Measurements from ENCODE around the gene TCF7L2.

TCF7L2 gene

GRCh38 chr10:113007821-113008220 is 57.8 kb downstream of the TCF7L2 start:
- H3K9ac ChIP-seq (ENCODE audit: low read length), result no peak overlapping the region
- H3K4me3 ChIP-seq (ENCODE audit: low read depth, low read length), result no peak overlapping the region
- H3K27ac ChIP-seq (ENCODE audit: low read depth, low read length), result no peak overlapping the region
- H3K4me1 ChIP-seq (ENCODE audit: control insufficient read depth, insufficient read depth, low read length), result peaks cover 56% of the 10 kb centered on the region
- H3K36me3 ChIP-seq (ENCODE audit: control insufficient read depth, insufficient read depth, low read length), result peaks cover 16% of the 10 kb centered on the region; the same call in 1 of the 2 replicates
- no peaks in the 10 kb centered on the region for H3K27me3 ChIP-seq (ENCODE audit: control insufficient read depth, insufficient read depth, low read length)
- no peaks in the 10 kb centered on the region for H3K9me3 ChIP-seq (ENCODE audit: control insufficient read depth, insufficient read depth, low read depth, low read length)

DNA sequence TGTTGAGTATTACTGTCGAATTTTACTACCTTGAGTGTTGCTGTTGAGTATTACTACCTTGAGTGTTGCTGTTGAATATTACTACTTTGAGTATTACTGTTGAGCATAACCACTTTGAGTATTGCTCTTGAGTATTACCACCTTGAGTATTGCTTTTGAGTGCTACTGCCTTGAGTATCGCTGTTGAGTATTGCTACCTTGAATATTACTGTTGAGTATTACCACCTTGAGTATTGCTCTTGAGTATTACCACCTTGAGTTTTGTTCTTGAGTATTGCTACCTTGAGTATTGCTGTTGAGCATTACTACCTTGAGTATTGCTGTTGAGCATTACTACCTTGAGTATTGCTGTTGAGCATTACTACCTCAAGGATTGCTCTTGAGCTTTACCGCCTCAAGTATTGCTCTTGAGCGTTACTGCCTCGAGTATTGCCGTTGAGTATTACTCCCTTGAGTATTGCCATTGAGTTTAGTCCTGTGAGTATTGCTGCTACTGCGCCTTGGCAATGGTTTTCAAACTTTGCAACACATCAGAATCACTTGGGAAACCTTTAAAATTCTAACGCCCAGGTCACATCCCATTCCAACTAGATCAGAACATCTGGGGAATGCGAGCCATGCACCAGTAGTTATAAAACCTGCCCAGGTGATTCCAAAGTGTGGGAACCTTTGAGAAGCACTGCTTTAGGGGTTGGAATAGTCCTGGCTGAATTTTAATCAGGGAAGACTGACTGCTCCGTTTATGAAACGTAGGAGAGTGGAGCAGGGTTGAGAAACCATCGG is 61.7 kb downstream of the TCF7L2 start:
- Histone ChIP-seq H3K4me1 (ENCODE audit: control insufficient read depth, insufficient read depth, low read length) (peaks cover 35% of the 10 kb centered on the region), H3K27ac (ENCODE audit: low read depth, low read length) (no peak overlapping the region; the same call in 1 of the 2 replicates), H3K9ac (ENCODE audit: low read length) (no peak overlapping the region), H3K27me3 (ENCODE audit: control insufficient read depth, insufficient read depth, low read length) (no peaks in the 10 kb centered on the region), H3K9me3 (ENCODE audit: control insufficient read depth, insufficient read depth, low read depth, low read length) (no peaks in the 10 kb centered on the region), H3K36me3 (ENCODE audit: control insufficient read depth, insufficient read depth, low read length) (peaks cover 8% of the 10 kb centered on the region; the same call in 1 of the 2 replicates), H3K4me3 (ENCODE audit: low read depth, low read length) (no peak overlapping the region)

DNA sequence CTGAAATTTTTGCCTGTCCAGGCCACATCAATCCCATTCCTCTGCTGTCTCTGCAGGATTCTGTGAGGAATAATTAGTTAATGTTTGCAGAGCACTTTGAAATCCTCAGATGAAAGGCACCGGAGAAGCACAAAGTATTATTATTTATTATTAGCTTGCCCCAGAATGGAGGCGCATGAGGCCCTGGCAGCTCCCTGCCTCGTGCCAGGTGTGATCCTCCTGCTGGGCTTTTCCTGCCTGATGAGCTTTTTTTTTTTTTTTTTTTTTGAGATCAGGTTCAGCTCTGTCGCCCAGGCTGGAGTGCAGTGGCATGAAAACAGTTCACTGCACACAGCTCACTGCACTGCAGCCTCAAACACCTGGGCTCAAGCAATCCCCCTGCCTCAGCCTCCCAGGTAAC is 65.2 kb downstream of the TCF7L2 start:
- Histone ChIP-seq H3K9me3 (ENCODE audit: control insufficient read depth, insufficient read depth, low read depth, low read length) (no peaks in the 10 kb centered on the region), H3K4me3 (ENCODE audit: low read depth, low read length) (no peak overlapping the region), H3K27ac (ENCODE audit: low read depth, low read length) (no peak overlapping the region), H3K27me3 (ENCODE audit: control insufficient read depth, insufficient read depth, low read length) (no peaks in the 10 kb centered on the region), H3K36me3 (ENCODE audit: control insufficient read depth, insufficient read depth, low read length) (no peaks in the 10 kb centered on the region), H3K4me1 (ENCODE audit: control insufficient read depth, insufficient read depth, low read length) (peaks cover 54% of the 10 kb centered on the region), H3K9ac (ENCODE audit: low read length) (no peak overlapping the region)

DNA sequence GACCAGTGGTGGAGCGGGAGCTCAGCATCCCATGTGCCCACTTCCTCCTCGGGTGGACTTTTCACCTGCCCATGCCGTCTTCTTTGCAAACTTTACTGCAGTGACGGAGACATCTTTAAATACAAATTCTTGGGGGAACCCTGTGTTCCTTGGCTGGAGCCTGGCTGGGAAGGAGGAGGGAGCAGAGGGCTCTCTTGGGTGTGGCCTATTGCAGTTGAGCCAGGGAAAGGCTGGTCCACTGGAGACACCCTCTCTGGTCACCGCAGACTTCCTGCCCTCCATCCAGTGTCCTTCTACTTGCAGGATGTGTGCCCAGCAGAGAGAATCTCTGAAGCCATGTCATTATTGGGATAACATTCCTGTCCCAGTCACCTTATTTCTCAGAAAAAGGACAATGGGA is 67.3 kb downstream of the TCF7L2 start:
- Histone ChIP-seq H3K27me3 (ENCODE audit: control insufficient read depth, insufficient read depth, low read length) (no peaks in the 10 kb centered on the region), H3K36me3 (ENCODE audit: control insufficient read depth, insufficient read depth, low read length) (0 out of 2 replicates have a peak, but pooled peaks cover 8% of the 10 kb centered on the region), H3K9me3 (ENCODE audit: control insufficient read depth, insufficient read depth, low read depth, low read length) (no peaks in the 10 kb centered on the region), H3K9ac (ENCODE audit: low read length) (no peak overlapping the region), H3K4me3 (ENCODE audit: low read depth, low read length) (no peak overlapping the region), H3K27ac (ENCODE audit: low read depth, low read length) (no peak overlapping the region), H3K4me1 (ENCODE audit: control insufficient read depth, insufficient read depth, low read length) (peaks cover 56% of the 10 kb centered on the region)

DNA sequence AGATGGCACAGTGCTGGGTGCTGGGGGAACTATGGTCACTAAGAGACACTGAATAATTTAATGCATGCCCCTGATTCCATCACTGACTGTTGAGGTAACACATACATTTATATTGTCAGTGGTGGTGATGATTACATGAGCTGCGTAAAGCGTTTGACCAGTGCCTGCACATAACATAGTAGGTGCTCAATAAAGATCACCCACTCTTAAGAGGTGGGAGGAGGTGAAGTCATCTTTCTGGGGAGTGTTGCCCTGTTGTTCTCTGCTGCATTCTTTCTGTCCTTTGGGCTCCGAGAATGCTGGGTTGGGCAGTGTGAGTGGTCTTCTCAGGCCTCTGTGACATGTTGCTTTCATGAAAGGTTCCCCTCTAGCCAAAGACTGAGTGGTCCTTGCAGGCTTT is 68.0 kb downstream of the TCF7L2 start:
- Histone ChIP-seq H3K4me3 (ENCODE audit: low read depth, low read length) (no peak overlapping the region), H3K36me3 (ENCODE audit: control insufficient read depth, insufficient read depth, low read length) (0 out of 2 replicates have a peak, but pooled peaks cover 10% of the 10 kb centered on the region), H3K9ac (ENCODE audit: low read length) (no peak overlapping the region), H3K27ac (ENCODE audit: low read depth, low read length) (no peak overlapping the region), H3K4me1 (ENCODE audit: control insufficient read depth, insufficient read depth, low read length) (peaks cover 51% of the 10 kb centered on the region), H3K9me3 (ENCODE audit: control insufficient read depth, insufficient read depth, low read depth, low read length) (no peaks in the 10 kb centered on the region), H3K27me3 (ENCODE audit: control insufficient read depth, insufficient read depth, low read length) (no peaks in the 10 kb centered on the region)

- Histone ChIP-seq H3K9ac (ENCODE audit: low read length) (no peak overlapping the region), H3K9me3 (ENCODE audit: control insufficient read depth, insufficient read depth, low read depth, low read length) (no peaks in the 10 kb centered on the region), H3K36me3 (ENCODE audit: control insufficient read depth, insufficient read depth, low read length) (0 out of 2 replicates have a peak, but pooled peaks cover 10% of the 10 kb centered on the region), H3K27ac (ENCODE audit: low read depth, low read length) (no peak overlapping the region), H3K4me3 (ENCODE audit: low read depth, low read length) (no peak overlapping the region), H3K4me1 (ENCODE audit: control insufficient read depth, insufficient read depth, low read length) (peaks cover 51% of the 10 kb centered on the region), H3K27me3 (ENCODE audit: control insufficient read depth, insufficient read depth, low read length) (no peaks in the 10 kb centered on the region)
Measured at GRCh38 chr10:113019096-113019495, 69.0 kb downstream of the TCF7L2 start.

DNA sequence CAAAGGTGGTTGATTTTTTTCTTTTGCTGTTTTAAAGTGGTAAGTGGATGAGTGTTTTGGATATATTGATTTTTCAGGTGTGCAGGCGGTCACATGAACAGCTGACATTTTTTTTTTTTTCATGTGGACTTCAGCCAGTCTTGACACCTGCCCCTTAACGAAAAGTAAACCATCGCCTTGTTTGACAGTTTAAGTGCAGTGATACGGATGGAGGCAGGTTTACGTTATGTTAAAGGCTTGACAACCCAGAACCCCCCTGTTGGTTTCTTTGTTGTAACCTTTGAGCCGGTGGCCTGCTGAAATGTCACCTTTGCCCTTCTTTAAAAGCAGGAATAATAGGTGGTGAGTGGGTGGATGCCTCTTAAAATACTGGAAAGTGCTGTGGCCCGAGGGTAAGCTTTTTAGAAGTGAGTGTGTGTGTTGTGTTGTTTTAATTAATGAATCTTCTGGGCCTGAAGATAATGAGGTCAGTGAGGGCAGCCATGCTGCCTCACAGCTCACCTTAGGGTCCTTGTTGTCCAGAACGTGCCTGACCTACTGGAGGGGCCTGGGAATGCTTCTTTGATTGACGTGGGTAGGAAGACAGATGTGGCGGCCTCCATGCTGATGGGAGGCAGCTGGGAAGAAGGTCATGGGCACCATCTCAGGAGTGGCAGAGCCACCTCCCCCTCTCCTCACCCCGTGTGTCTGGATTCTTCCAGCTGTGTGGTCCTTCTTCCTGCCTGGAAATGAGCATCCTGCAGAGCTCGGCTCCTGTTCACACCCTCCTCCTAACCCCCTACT is 69.8 kb downstream of the TCF7L2 start:
- no peak overlapping the region for H3K27ac ChIP-seq (ENCODE audit: low read depth, low read length)
- H3K9me3 ChIP-seq (ENCODE audit: control insufficient read depth, insufficient read depth, low read depth, low read length), result no peaks in the 10 kb centered on the region
- no peaks in the 10 kb centered on the region for H3K27me3 ChIP-seq (ENCODE audit: control insufficient read depth, insufficient read depth, low read length)
- H3K4me1 ChIP-seq (ENCODE audit: control insufficient read depth, insufficient read depth, low read length), result peaks cover 51% of the 10 kb centered on the region
- H3K36me3 ChIP-seq (ENCODE audit: control insufficient read depth, insufficient read depth, low read length), result 0 out of 2 replicates have a peak, but pooled peaks cover 10% of the 10 kb centered on the region
- H3K9ac ChIP-seq (ENCODE audit: low read length), result no peak overlapping the region
- no peak overlapping the region for H3K4me3 ChIP-seq (ENCODE audit: low read depth, low read length)

DNA sequence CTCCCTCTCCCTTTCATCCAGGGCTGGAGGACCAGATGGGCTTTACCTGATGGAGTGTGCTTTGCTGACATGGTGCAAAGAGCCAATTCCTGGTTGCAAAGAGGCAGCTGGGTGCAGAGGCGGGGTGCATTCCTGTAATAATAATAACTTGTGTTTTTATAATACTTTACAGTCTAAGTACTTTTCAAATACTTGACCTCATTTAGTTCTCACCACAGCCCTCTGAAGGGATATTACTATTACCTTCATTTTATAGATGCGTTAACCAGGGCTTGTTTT is 70.4 kb downstream of the TCF7L2 start:
- H3K27me3 ChIP-seq (ENCODE audit: control insufficient read depth, insufficient read depth, low read length), result no peaks in the 10 kb centered on the region
- no peak overlapping the region for H3K27ac ChIP-seq (ENCODE audit: low read depth, low read length)
- H3K9me3 ChIP-seq (ENCODE audit: control insufficient read depth, insufficient read depth, low read depth, low read length), result no peaks in the 10 kb centered on the region
- no peak overlapping the region for H3K9ac ChIP-seq (ENCODE audit: low read length)
- H3K4me1 ChIP-seq (ENCODE audit: control insufficient read depth, insufficient read depth, low read length), result peaks cover 51% of the 10 kb centered on the region
- H3K36me3 ChIP-seq (ENCODE audit: control insufficient read depth, insufficient read depth, low read length), result 0 out of 2 replicates have a peak, but pooled peaks cover 10% of the 10 kb centered on the region
- no peak overlapping the region for H3K4me3 ChIP-seq (ENCODE audit: low read depth, low read length)

- Histone ChIP-seq H3K27ac (ENCODE audit: low read depth, low read length) (no peak overlapping the region), H3K4me1 (ENCODE audit: control insufficient read depth, insufficient read depth, low read length) (peaks cover 51% of the 10 kb centered on the region), H3K4me3 (ENCODE audit: low read depth, low read length) (no peak overlapping the region), H3K9me3 (ENCODE audit: control insufficient read depth, insufficient read depth, low read depth, low read length) (no peaks in the 10 kb centered on the region), H3K27me3 (ENCODE audit: control insufficient read depth, insufficient read depth, low read length) (no peaks in the 10 kb centered on the region), H3K9ac (ENCODE audit: low read length) (no peak overlapping the region), H3K36me3 (ENCODE audit: control insufficient read depth, insufficient read depth, low read length) (0 out of 2 replicates have a peak, but pooled peaks cover 10% of the 10 kb centered on the region)
Measured at GRCh38 chr10:113020838-113021237, 70.8 kb downstream of the TCF7L2 start.

- Histone ChIP-seq H3K4me3 (ENCODE audit: low read depth, low read length) (no peak overlapping the region), H3K9me3 (ENCODE audit: control insufficient read depth, insufficient read depth, low read depth, low read length) (no peaks in the 10 kb centered on the region), H3K4me1 (ENCODE audit: control insufficient read depth, insufficient read depth, low read length) (peaks cover 54% of the 10 kb centered on the region), H3K9ac (ENCODE audit: low read length) (no peak overlapping the region), H3K27ac (ENCODE audit: low read depth, low read length) (no peak overlapping the region), H3K36me3 (ENCODE audit: control insufficient read depth, insufficient read depth, low read length) (0 out of 2 replicates have a peak, but pooled peaks cover 10% of the 10 kb centered on the region), H3K27me3 (ENCODE audit: control insufficient read depth, insufficient read depth, low read length) (no peaks in the 10 kb centered on the region)
Measured at GRCh38 chr10:113021268-113022040, 71.4 kb downstream of the TCF7L2 start.

Measured in HUES6 (cell line).